Mesenchymal stem cell (in vitro differentiated cells and primary cell): ENCODE results near the gene FAM90A1. TPM values are rescaled to one million over a fixed set of nuclear protein-coding genes. Genes with fewer than 3 reads are reported as not detected.
"Not testable (repeated sequence)": the region's sequence is repeated elsewhere in the genome, so short reads cannot be mapped to it uniquely, and the experiment has no call there.

Experiments
- DNase-seq: peaks from one replicate; pipeline ENCODE4 v3.0.0-alpha.2; 2013
- H2AFZ ChIP-seq: one replicate; pipeline ENCODE4 v1.6.1; 2013; ENCODE audit warnings: low read depth, mild to moderate bottlenecking, control low read depth, inconsistent platforms, low read length, moderate library complexity
- H2AK5ac ChIP-seq: 2 replicates; pipeline ENCODE4 v1.6.1; 2013; ENCODE audit warnings: low read length, moderate library complexity, mild to moderate bottlenecking, inconsistent platforms; ENCODE audit not compliant: severe bottlenecking
- H2BK120ac ChIP-seq: one replicate; pipeline ENCODE4 v1.6.1; 2013; ENCODE audit warnings: low read depth, mild to moderate bottlenecking, inconsistent platforms, low read length, moderate library complexity
- H2BK12ac ChIP-seq, 2 experiments: one replicate each; pipeline ENCODE4 v1.6.1; 2013; ENCODE audit warnings: inconsistent platforms in 2 of 2, low read length in 2 of 2, mild to moderate bottlenecking in 2 of 2, moderate library complexity in 2 of 2, control low read depth in 1 of 2
- H2BK15ac ChIP-seq: one replicate; pipeline ENCODE4 v1.6.1; 2013; ENCODE audit warnings: mild to moderate bottlenecking, low read depth, inconsistent platforms; ENCODE audit not compliant: poor library complexity, severe bottlenecking
- H2BK5ac ChIP-seq: 2 replicates; pipeline ENCODE4 v1.6.1; 2013; ENCODE audit warnings: low read depth, mild to moderate bottlenecking, low read length, control low read depth, inconsistent platforms; ENCODE audit not compliant: poor library complexity, severe bottlenecking
- H3K14ac ChIP-seq, 2 experiments: one replicate each; pipeline ENCODE4 v1.6.1; 2013; ENCODE audit warnings: inconsistent platforms in 2 of 2, low read length in 2 of 2, control low read depth in 1 of 2, mild to moderate bottlenecking in 1 of 2, moderate library complexity in 1 of 2
- H3K18ac ChIP-seq, 2 experiments: one replicate each; pipeline ENCODE4 v1.6.1; 2013; ENCODE audit warnings: inconsistent platforms in 2 of 2, low read length in 2 of 2, control low read depth in 1 of 2, low read depth in 1 of 2, mild to moderate bottlenecking in 1 of 2
- H3K23ac ChIP-seq, 2 experiments: one replicate each; pipeline ENCODE4 v1.6.1; 2013; ENCODE audit warnings: inconsistent platforms in 2 of 2, low read length in 2 of 2, mild to moderate bottlenecking in 2 of 2, moderate library complexity in 2 of 2, control low read depth in 1 of 2
- H3K27ac ChIP-seq: 2 replicates; pipeline ENCODE4 v1.5.1; 2013; ENCODE audit warnings: mild to moderate bottlenecking, moderate library complexity, low read length, control low read depth, inconsistent platforms; ENCODE audit not compliant: poor library complexity, severe bottlenecking
- H3K27me3 ChIP-seq, 2 experiments: 2 replicates each; pipeline versions ENCODE4 v1.6.1 to v1.7.0; 2013; ENCODE audit warnings: low read length in 2 of 2, mild to moderate bottlenecking in 2 of 2, moderate library complexity in 2 of 2, control low read depth in 1 of 2, inconsistent platforms in 1 of 2; ENCODE audit not compliant: control insufficient read depth in 1 of 2, insufficient read depth in 1 of 2
- H3K36me3 ChIP-seq, 2 experiments: 2 replicates each; pipeline versions ENCODE4 v1.6.1 to v1.7.0; 2013; ENCODE audit warnings: low read length in 2 of 2, control low read depth in 1 of 2, inconsistent platforms in 1 of 2, low read depth in 1 of 2, mild to moderate bottlenecking in 1 of 2; ENCODE audit not compliant: insufficient read depth in 2 of 2, control insufficient read depth in 1 of 2
- H3K4ac ChIP-seq, 2 experiments: one replicate each; pipeline ENCODE4 v1.6.1; 2013; ENCODE audit warnings: inconsistent platforms in 2 of 2, low read length in 2 of 2, mild to moderate bottlenecking in 2 of 2, moderate library complexity in 2 of 2, control low read depth in 1 of 2, low read depth in 1 of 2
- H3K4me1 ChIP-seq: 2 replicates; pipeline ENCODE4 v1.6.1; 2013; ENCODE audit warnings: low read depth, low read length, control low read depth; ENCODE audit not compliant: control insufficient read depth, insufficient read depth
- H3K4me2 ChIP-seq: 2 replicates; pipeline ENCODE4 v1.6.1; 2013; ENCODE audit warnings: low read length, mild to moderate bottlenecking, inconsistent platforms; ENCODE audit not compliant: poor library complexity, severe bottlenecking
- H3K4me3 ChIP-seq, 2 experiments: 2 replicates each; pipeline versions ENCODE4 v1.5.1 to v1.7.0; 2013; ENCODE audit warnings: low read length in 2 of 2, mild to moderate bottlenecking in 2 of 2, control low read depth in 1 of 2, low read depth in 1 of 2; ENCODE audit not compliant: insufficient read depth in 1 of 2
- H3K79me1 ChIP-seq: replicated peaks from 2 replicates; pipeline ENCODE4 v1.6.1; 2013; ENCODE audit warnings: mild to moderate bottlenecking, control low read depth, low read length, inconsistent platforms; ENCODE audit not compliant: poor library complexity, severe bottlenecking
- H3K9ac ChIP-seq: 2 replicates; pipeline ENCODE4 v1.7.0; 2013; ENCODE audit warnings: mild to moderate bottlenecking, low read length, moderate library complexity
- H3K9me3 ChIP-seq: 2 replicates; pipeline ENCODE4 v1.7.0; 2013; ENCODE audit warnings: mild to moderate bottlenecking, low read length; ENCODE audit not compliant: control insufficient read depth
- H4K8ac ChIP-seq: one replicate; pipeline ENCODE4 v1.6.1; 2013; ENCODE audit warnings: inconsistent platforms, mild to moderate bottlenecking, low read length, moderate library complexity
- H4K91ac ChIP-seq: one replicate; pipeline ENCODE4 v1.6.1; 2013; ENCODE audit warnings: mild to moderate bottlenecking, low read length, inconsistent platforms
- WGBS: methylation state at CpG from one replicate; pipeline ENCODE4 v1.1.7; 2013; ENCODE audit warnings: mixed read lengths; 5-methylcytosine and 5-hydroxymethylcytosine counted together
- polyA plus RNA-seq, 2 experiments: library from polyadenylated mRNA; stranded (reverse); fragments of 200-250 nt; gene quantifications; one replicate each; pipeline ENCODE4 v1.2.3, GENCODE V29; 2013

The FAM90A1 gene
- not detected for polyA plus RNA-seq (2013, experiment 1 of 2)
- not detected for polyA plus RNA-seq (2013, experiment 2 of 2)

GRCh38 chr12:8226992-8227731 lies at the start of gene FAM90A1:
TSS of gene FAM90A1 (minus strand) at chr12:8227618. CDS start at chr12:8224832, 2,786 bp downstream.
- not testable (repeated sequence) for H3K4me2 ChIP-seq, H2BK120ac ChIP-seq, H4K91ac ChIP-seq, H2AK5ac ChIP-seq, H3K18ac ChIP-seq, H3K4ac ChIP-seq, H3K79me1 ChIP-seq, DNase-seq, H4K8ac ChIP-seq, H3K9ac ChIP-seq, H3K14ac ChIP-seq, H3K4me1 ChIP-seq, H2BK5ac ChIP-seq, H3K9me3 ChIP-seq, H3K4me3 ChIP-seq, H3K23ac ChIP-seq, H3K27ac ChIP-seq, H3K36me3 ChIP-seq, H2BK12ac ChIP-seq, H2BK15ac ChIP-seq, H3K27me3 ChIP-seq, H2AFZ ChIP-seq
- 89% methylated on average over 22 of the region's 22 CpGs for WGBS

- not testable (repeated sequence) for H3K4me3 ChIP-seq, H3K27ac ChIP-seq
- no CpG with 5 or more reads among the region's 2 CpGs for WGBS
Measured at GRCh38 chr12:8276397-8276796, 49.0 kb upstream of the FAM90A1 start.

GRCh38 chr12:8266706-8267105 lies 39.3 kb upstream of the FAM90A1 start:
- H2BK120ac ChIP-seq, H3K9me3 ChIP-seq, H2BK5ac ChIP-seq, H3K14ac ChIP-seq, H3K9ac ChIP-seq, H3K79me1 ChIP-seq, H3K4me2 ChIP-seq, H3K27me3 ChIP-seq, H3K4me1 ChIP-seq, H4K8ac ChIP-seq, H2AFZ ChIP-seq, H3K36me3 ChIP-seq, H4K91ac ChIP-seq, H3K27ac ChIP-seq, H3K18ac ChIP-seq, H2AK5ac ChIP-seq, H2BK15ac ChIP-seq, H3K23ac ChIP-seq, DNase-seq, H3K4me3 ChIP-seq, H2BK12ac ChIP-seq, H3K4ac ChIP-seq: not testable (repeated sequence)
- 81% methylated on average over 4 of the region's 4 CpGs for WGBS

More at GRCh38 chr12:8276397-8276796, 49.0 kb upstream of the FAM90A1 start:
- not testable (repeated sequence) for H4K91ac ChIP-seq, H3K4ac ChIP-seq, H2AFZ ChIP-seq, H2BK12ac ChIP-seq, H3K14ac ChIP-seq, H3K23ac ChIP-seq, H4K8ac ChIP-seq, H3K79me1 ChIP-seq, H3K27me3 ChIP-seq, H3K9ac ChIP-seq, H3K4me2 ChIP-seq, H3K36me3 ChIP-seq, H2AK5ac ChIP-seq, H3K4me1 ChIP-seq, H3K18ac ChIP-seq, H2BK5ac ChIP-seq, H2BK120ac ChIP-seq, H2BK15ac ChIP-seq, H3K9me3 ChIP-seq, DNase-seq

- not testable (repeated sequence) for H2BK15ac ChIP-seq, H3K4me3 ChIP-seq, H3K27ac ChIP-seq, H3K9me3 ChIP-seq, H3K4me2 ChIP-seq, H3K36me3 ChIP-seq, H3K79me1 ChIP-seq, H3K9ac ChIP-seq, H4K91ac ChIP-seq, H2AK5ac ChIP-seq, H2BK5ac ChIP-seq, H2BK12ac ChIP-seq, H3K18ac ChIP-seq, H3K4me1 ChIP-seq, DNase-seq, H2AFZ ChIP-seq, H2BK120ac ChIP-seq, H3K23ac ChIP-seq, H3K27me3 ChIP-seq, H3K14ac ChIP-seq, H4K8ac ChIP-seq, H3K4ac ChIP-seq
- 82% methylated on average over 7 of the region's 7 CpGs for WGBS
Measured at GRCh38 chr12:8264236-8264635, 36.8 kb upstream of the FAM90A1 start.
